ENCODE measurements around the gene TSPAN5.
A peak's percentile ranks its signal among the peaks of the same experiment; 100 is the strongest.
"Not testable (repeated sequence)": the region's sequence is repeated elsewhere in the genome, so short reads cannot be mapped to it uniquely, and the experiment has no call there.

The TSPAN5 gene

DNA sequence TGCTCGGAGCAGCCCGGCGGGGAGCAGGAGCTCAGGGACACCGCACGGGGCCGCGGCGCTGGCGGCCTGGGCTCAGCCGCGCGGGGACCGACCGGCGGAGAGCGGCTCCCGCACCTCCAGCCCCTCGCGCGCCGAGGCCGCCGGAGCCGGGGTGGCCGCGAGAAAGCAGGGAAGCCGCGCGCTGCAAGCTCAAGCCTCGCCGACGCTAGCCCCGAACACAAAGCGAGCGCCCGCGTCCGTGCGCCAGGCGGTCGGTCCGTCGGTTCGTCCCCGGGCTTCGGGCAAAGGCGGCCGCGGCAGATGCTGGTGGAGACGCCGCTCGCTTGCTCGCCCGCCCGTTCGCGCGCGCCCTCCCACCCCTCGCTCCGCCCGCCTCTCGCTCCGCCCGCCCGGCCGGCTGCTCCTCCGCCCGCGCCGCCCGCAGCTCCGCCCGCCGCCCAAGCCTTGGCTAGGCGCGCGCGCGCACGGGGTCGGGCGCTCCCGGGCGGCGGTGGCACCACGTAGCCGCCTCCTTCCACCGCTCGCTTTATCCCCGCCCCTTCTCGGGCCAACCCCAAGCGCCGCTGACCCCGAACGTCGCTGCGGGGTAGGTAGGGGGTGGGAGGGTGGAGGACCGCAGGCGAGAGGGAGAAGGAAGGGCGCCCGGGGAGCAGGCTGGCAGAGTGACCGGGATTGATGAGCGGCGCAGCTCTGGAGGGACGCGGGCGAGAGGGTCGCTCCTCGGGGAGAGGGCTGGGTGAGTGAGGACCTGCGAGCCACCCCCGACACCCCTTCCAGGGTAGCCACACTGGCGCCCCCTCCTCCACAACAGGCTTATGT lies at the start of gene TSPAN5:
Gene TSPAN5 (minus strand): TSS at position 325 of the 819 bp plus-strand sequence.
- no peak for TF ChIP-seq CTCF (IDR thresholded peaks at IDR 0.05; ENCODE audit: extremely low read depth, insufficient read depth, missing control alignments)
- peak; percentile 88 for DNase-seq (ENCODE audit: low spot score)

GRCh38 chr4:98706935-98707334 lies 48.5 kb upstream of the TSPAN5 start:
- no peak for TF ChIP-seq CTCF (IDR thresholded peaks at IDR 0.05; ENCODE audit: extremely low read depth, insufficient read depth, missing control alignments)
- in situ Hi-C loops (cut with MboI; ENCODE audit: low pct_unique_long_range_greater_than_20kb, low sequenced_read_pairs, unreplicated experiment) = no loop called here
- no peak for DNase-seq (ENCODE audit: low spot score)

More for the DNA sequence above, at the start of gene TSPAN5:
- in situ Hi-C loops (cut with MboI; ENCODE audit: low pct_unique_long_range_greater_than_20kb, low sequenced_read_pairs, unreplicated experiment) = no loop called here

- DNase-seq (ENCODE audit: low spot score) = no peak
- in situ Hi-C loops (cut with MboI; ENCODE audit: low pct_unique_long_range_greater_than_20kb, low sequenced_read_pairs, unreplicated experiment) = no loop called here
- no peak for TF ChIP-seq CTCF (IDR thresholded peaks at IDR 0.05; ENCODE audit: extremely low read depth, insufficient read depth, missing control alignments)
Measured at GRCh38 chr4:98706200-98706813, 47.9 kb upstream of the TSPAN5 start.

- in situ Hi-C loops (cut with MboI; ENCODE audit: low pct_unique_long_range_greater_than_20kb, low sequenced_read_pairs, unreplicated experiment); DNase-seq (ENCODE audit: low spot score): not testable (repeated sequence)
Measured at GRCh38 chr4:98705586-98705985, 47.2 kb upstream of the TSPAN5 start.

- TF ChIP-seq CTCF (IDR thresholded peaks at IDR 0.05; ENCODE audit: extremely low read depth, insufficient read depth, missing control alignments) = no peak
- in situ Hi-C loops (cut with MboI; ENCODE audit: low pct_unique_long_range_greater_than_20kb, low sequenced_read_pairs, unreplicated experiment) = no loop called here
- DNase-seq (ENCODE audit: low spot score) = no peak
Measured at GRCh38 chr4:98700656-98701055, 42.2 kb upstream of the TSPAN5 start.

GRCh38 chr4:98694076-98694475 lies 35.7 kb upstream of the TSPAN5 start:
- DNase-seq (ENCODE audit: low spot score) = no peak
- no peak for TF ChIP-seq CTCF (IDR thresholded peaks at IDR 0.05; ENCODE audit: extremely low read depth, insufficient read depth, missing control alignments)
- in situ Hi-C loops (cut with MboI; ENCODE audit: low pct_unique_long_range_greater_than_20kb, low sequenced_read_pairs, unreplicated experiment) = no loop called here

GRCh38 chr4:98692411-98692810 lies 34.0 kb upstream of the TSPAN5 start:
- in situ Hi-C loops (cut with MboI; ENCODE audit: low pct_unique_long_range_greater_than_20kb, low sequenced_read_pairs, unreplicated experiment) = no loop called here
- DNase-seq (ENCODE audit: low spot score) = no peak
- TF ChIP-seq CTCF (IDR thresholded peaks at IDR 0.05; ENCODE audit: extremely low read depth, insufficient read depth, missing control alignments) = no peak
